NCI-H1417 treated with DMSO at 0.1 percent for 48 hours (cell line): ENCODE data around the gene SLFN12L.
"Not testable (repeated sequence)": the region's sequence is repeated elsewhere in the genome, so short reads cannot be mapped to it uniquely, and the experiment has no call there.

Experiments used
- DNase-seq: peaks from one replicate; lab custom pipeline; 2025; lab: John Stamatoyannopoulos, UW

Gene SLFN12L

GRCh38 chr17:35496451-35497290 is 40.8 kb downstream of the SLFN12L start:
- no peak for DNase-seq

DNA sequence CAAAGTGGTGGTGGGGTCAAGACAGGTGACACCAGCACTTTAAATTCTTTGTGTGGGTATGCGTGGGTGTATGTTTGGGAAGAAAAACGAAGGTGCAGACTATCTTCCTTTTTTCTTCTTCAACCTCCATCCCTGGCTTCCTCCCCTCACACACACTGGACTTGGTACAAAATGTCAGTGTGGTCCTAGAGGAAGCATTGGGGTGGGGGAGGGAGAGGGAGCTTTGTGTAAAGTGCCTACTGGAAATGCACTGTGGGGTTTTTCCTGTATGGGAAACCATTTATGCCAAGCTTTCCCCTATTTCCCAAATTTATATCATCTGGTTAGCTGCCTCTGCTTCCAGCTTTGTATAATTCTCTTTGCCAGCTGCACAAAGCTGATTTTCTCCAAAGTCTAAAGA is 44.4 kb downstream of the SLFN12L start:
- DNase-seq = no peak

GRCh38 chr17:35491417-35491816 is 46.1 kb downstream of the SLFN12L start:
- DNase-seq = no peak

DNA sequence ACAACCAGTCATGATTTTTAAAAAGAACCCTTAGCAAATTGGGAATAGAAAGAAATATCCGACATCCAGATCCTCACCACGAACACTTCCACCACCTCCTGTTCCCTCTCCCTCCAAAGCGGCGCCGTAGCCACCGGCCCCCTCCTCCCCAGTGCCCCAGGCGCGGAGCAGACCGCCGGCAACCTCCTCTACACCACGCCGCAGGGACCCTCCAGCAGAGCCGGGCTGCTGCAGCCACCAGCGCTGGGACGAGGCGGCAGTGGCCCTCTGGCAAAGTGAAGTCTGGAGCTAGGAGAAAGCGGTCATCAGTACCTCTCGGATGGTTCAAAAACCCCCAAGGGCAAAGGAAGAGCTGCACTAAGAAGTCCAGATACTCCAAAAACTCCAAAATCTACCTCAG is 47.5 kb downstream of the SLFN12L start:
- DNase-seq = no peak

DNA sequence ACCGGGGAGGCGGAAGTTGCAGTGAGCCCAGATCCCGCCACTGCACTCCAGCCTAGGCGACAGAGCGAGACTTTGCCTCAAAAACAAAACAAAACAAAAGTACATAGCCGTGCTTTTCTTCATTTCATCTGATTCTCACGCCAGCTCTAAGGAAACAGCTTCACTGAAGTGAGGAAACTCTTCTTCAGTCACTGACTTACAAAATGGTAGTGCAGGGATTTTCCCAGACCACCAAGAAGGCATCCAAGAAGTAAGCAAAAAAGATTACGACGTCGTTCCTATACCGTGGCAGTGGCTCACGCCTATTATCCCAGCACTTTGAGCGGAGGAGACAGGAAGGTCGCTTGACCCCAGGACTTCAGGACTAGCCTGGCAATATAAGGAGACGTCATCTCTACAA is 48.5 kb downstream of the SLFN12L start:
- DNase-seq = no peak

- DNase-seq = no peak
Measured at GRCh38 chr17:35486920-35487732, 50.4 kb downstream of the SLFN12L start.

DNA sequence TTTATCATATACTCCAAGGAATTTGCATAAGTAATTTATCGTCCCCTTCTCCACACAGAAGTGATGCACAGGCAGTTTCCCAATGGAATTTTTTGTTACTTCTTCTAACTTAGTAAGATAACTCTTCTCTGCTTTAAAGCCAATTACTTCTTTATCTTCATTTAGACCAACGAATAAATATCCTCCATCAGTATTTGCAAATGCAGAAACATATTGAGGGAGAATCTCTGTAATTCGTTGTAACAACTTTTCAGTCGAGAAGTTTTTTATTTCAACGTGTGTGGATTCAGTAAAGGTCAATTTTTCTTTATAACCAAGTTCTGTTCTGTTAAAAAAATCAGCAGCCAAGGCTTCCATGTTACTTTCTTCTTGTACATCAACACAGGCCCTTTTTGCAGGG is 58.2 kb downstream of the SLFN12L start:
- no peak for DNase-seq

DNA sequence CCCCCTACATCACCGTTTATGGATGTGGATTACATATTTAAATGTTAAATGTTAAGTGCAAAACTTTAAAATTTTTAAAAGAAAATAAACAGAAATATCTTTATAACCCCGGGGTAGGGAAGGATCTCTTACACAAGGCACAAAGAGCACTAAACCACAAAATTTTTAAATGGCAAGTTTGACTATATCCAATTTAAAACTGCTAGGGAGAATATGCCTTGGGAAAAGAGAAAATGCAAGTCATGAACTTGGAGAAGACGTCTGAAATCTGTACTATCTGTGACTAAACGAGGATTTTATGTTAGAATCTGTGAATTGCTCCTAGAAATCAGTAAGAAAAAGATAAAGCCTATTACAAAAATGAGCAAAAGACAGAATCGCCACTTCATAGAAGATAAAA is 60.2 kb downstream of the SLFN12L start:
- DNase-seq = no peak

DNA sequence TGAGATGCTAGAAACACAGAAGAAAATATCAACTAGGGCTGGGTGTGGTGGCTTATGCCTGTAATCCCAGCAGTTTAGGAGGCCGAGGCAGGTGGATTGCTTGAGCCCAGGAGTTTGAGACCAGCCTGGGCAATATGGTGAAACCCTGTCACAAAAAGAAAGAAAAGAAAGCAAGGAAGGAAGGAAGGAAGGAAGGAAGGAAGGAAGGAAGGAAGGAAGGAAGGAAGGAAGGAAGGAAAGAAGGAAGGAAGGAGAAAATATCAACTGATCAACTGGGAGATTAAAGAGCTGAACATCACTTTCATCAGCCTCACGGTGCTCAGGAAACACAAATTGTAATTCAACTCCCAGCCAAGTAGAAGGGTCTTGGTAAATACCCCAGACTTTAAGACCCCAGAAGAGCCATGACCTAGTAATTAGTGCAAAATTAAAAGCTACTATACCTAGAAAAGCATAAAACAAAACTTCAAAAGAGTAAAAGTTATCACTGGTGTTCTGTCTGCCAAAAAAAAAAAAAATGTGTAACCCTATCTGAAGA is 61.1 kb downstream of the SLFN12L start:
- DNase-seq = no peak

DNA sequence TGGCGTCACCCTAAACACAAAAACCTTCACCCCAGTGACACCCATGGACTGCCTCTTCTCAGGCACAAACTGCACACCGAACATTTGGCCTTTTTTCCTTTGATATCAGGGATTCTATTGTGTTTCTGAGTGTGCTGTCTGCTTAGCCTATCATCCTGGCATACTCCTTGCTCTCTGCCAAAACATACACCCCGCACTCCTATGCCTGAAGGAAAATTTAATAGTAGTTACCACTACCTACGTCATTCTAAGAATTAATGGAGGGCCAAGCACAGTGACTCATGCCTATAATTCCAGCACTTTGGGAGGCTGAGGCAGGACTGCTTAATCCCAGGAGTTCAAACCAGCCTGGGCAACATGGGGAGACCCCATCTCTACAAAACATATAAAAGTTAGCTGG is 69.0 kb downstream of the SLFN12L start:
- DNase-seq = no peak

- no peak for DNase-seq
Measured at GRCh38 chr17:35467824-35468223, 69.7 kb downstream of the SLFN12L start.

DNA sequence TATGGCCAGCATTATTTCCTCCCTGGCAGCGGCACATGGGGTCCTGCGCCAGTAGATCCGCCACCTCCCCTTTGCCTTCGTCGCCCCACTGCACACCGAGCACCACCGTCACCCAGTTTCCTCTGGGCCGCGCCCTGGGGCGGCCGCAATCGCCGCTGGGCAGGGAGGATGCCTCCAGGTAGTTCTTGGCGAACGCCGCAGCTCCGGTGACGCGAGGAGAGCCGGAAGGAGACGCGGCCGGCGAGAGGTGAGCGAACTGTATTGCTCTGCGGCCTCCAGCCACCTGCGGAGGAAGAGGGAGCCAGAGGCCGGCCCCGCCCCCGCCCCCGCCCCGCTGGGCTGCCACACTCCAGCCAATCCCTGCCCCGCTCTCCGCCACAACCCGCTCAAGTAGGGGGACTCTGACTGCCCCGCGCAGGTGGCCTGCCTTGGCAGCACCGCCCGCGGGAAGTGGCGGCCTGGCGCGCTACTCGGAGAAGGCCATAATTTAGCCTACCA is 77.1 kb downstream of the SLFN12L start:
- no peak for DNase-seq

GRCh38 chr17:35454035-35454434 is 83.4 kb downstream of the SLFN12L start:
- DNase-seq = not testable (repeated sequence)

DNA sequence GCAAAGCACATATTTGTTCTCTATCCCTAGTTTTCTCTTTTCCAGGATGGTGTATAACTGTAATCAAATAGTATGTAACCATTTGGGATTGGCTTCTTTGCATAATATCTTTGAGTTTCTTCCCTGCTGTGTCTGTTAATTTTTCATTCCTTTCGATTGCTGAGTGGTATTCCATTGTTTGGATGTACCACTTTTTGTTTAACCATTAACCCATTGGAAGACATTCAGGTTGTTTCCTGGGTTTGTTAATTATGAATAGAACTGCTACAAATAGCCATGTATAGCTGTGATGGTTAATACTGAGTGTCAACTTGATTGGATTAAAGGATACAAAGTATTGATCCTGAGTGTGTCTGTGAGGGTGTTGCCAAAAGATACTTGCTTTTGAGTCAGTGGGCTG is 84.3 kb downstream of the SLFN12L start:
- DNase-seq = no peak

DNA sequence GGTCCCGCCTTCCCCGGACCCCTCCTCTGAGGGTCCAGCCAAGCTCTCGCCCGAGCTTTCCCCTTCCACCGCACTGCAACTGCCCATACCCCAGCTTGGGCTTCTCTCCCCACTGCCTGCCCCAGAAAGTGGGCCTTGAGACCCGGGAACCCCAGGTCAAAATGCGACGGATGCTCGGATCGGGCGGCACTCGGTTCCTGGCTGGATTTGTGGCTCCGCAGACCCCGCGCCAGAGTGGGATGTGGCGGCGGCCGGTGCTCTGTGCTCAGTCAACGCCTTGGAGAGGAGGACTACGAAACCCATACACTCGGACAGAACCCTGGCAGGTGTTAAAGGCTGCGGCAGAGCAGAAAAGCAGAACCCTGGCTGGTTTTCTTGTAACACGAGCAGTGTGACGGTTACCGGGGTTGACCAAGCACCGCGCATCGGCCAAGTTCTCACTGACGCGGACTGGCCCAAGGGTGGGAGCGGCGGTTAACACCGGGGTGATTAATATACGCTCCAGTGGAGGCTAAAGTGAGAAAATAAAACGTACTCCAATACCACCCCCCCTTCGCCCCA is 88.0 kb downstream of the SLFN12L start:
- DNase-seq = no peak

- no peak for DNase-seq
Measured at GRCh38 chr17:35448899-35449227, 88.6 kb downstream of the SLFN12L start.

DNA sequence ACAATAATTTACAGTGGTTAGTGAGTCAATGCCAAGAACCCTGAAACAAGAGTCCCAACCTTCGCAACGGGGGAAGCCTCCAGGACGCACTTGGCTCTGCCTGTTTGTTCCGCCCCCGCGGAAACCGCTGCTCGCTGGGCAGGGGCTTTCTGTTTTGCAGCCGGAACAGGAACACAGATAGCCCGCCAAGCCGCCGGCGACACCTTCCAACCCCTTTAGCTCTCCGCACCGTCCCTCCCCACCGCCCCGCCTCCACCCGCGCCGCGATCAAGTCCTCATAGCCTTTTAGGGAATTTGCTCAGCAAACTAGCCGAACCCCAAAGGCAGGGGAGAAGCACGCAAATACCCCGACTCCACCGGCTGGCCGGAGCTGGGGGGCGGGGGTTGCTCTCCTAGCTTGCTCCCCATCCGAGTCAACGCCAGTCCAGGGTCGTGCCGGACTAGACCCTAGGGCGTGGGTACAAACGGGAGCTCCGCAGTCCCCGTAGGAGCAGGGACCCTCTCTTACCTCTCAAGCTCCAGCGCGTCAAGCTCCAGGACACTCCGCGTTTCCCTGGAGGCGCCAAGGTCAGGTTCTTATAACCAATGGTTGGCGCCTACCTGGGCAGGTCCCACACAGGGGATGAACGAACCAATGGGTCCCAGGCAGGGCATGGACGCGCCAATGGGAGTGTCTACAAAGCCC is 89.1 kb downstream of the SLFN12L start, which contains the start of gene SLFN13:
TSS of gene SLFN13 (minus strand) at position 553 of the 685 bp plus-strand sequence. CDS start 3,086 bp downstream, outside the sequence.
- no peak for DNase-seq

DNA sequence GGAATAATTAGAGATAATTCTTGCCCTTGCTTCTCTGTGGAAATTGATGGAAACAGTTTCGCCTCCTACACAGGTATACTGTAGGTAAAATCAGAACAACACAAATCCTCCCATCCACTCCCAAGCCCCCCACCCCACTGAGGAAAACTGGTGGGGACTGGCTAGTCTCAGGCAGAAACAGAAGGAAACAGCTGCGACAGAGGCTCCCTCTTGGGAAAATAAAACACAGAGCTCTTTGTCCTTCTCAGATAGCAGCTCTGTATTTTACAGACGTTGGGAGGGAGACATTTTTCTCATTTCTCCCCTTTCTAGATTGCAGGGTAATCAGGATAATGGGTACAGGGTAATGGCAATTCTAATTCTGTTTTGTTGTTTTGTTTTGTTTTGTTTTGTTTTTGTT is 90.0 kb downstream of the SLFN12L start:
- DNase-seq = no peak

GRCh38 chr17:35438433-35438832 is 99.0 kb downstream of the SLFN12L start:
- no peak for DNase-seq

DNA sequence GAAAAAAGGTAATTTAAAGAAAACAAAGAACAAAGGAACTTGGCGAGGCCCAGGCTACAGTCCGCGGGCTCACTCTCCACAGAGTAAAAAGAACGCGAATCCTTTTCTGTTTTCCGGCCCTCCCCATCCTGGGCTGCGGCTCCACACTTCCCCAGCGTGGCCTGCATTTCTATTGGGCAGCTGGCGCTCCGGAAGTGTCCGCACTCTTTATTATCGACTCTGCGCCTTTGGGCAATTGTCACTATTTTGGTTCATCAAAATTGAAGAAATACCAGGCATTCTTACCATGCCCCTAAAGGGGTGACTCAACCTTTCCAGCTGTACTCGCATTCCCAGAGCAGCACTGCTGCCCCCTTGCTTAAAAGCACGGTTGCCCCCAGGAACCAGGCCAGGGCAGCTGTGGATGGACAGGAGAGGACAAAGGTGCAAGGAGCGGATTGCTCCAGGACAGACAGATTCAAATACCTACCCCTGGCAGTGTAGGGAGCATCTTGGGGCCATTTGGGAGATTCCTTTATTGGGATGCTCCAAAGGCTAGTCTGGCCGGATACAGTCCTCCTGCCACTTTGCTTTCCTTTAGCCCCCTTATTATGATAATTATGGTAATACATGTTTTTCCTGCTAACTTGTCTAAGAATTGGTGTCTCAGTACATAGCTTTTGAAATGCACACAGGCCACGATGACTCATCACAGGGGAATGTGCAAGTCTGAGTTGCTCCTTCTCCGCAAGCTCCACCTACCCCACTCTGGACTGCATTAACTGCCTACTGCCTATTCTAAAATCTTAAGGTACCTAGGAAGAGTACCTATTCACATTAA is 104.2 kb downstream of the SLFN12L start:
- no peak for DNase-seq
